ENCODE measurements around the gene RBM20.

Gene RBM20

DNA sequence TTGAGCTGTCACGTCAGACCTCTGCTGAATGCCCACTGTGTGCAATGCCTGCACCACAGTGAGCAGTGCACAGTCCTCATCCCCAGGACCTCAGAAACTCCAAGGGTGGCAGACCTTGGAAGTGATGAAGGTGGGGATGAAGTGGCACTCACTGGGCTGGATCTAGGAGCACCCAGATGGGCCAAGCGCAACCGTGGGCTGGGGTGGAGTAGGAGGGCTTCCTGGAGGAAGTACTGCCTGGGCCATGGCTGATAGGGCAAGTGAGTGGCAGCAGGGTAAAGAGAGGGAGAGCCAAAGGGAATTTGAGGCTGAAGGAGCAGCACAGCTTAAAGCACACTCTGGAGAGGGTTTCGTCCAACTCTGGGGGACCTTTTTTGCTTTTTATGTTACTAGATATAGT lies 52.3 kb downstream of the RBM20 start:
- Histone ChIP-seq H3K27ac (ENCODE audit: low read depth, low read length) (no peak overlapping the region), H2AK5ac (ENCODE audit: low read length) (no peak overlapping the region), H3K79me2 (ENCODE audit: control insufficient read depth, insufficient read depth, low read length) (no peaks in the 10 kb centered on the region), H4K8ac (ENCODE audit: low read depth, low read length) (no peak overlapping the region), H3K56ac (ENCODE audit: low read length) (peak overlapping the region; percentile 28), H3K79me1 (ENCODE audit: low read length) (no peaks in the 10 kb centered on the region), H3K4ac (ENCODE audit: low read depth, low read length) (no peak overlapping the region), H3K36me3 (ENCODE audit: control insufficient read depth, insufficient read depth, low read length) (no peaks in the 10 kb centered on the region), H3K4me1 (ENCODE audit: control insufficient read depth, low read depth, low read length) (peaks cover 10% of the 10 kb centered on the region), H2BK120ac (ENCODE audit: low read depth, low read length) (no peak overlapping the region), H3K27me3 (ENCODE audit: insufficient read depth, low read length, poor library complexity) (no peaks in the 10 kb centered on the region), H3K4me2 (ENCODE audit: low read length) (no peak overlapping the region), H3K18ac (ENCODE audit: low read length) (no peak overlapping the region), H3K9ac (ENCODE audit: low read length) (no peak overlapping the region), H2BK5ac (ENCODE audit: low read length) (no peak overlapping the region), H2BK15ac (replicated peaks; ENCODE audit: low read depth) (no peak overlapping the region), H3K23ac (ENCODE audit: low read length) (no peak overlapping the region), H3K4me3 (ENCODE audit: low read length) (no peak overlapping the region), H4K5ac (ENCODE audit: low read length) (no peak overlapping the region)
- DNase-seq = no peak
- WGBS (ENCODE audit: extremely low coverage, insufficient coverage, low lambda C conversion rate) = no CpG with 5 or more reads among the region's 4 CpGs

DNA sequence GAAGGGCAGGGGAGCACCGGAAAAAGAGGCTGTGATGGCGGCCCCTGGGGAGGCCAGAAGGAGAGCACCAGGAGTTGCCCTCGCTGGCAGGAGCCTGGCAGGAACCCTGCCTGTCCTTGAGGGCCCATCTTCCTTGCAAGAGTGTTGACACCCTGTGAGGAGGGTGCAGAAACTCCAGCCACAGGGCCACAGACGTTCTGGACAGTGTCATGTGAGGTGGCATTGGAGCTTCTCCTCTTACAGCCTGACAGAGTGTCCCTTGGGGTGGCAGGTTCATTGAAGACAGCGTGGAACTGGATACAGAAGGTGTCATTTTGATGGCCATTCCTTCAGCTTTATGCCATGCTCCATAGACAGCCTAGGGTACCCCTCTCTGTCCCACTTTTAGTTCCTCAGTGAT lies 54.2 kb downstream of the RBM20 start:
- H4K5ac ChIP-seq (ENCODE audit: low read length) = no peak overlapping the region
- no peak overlapping the region for H3K18ac ChIP-seq (ENCODE audit: low read length)
- no peak overlapping the region for H2BK5ac ChIP-seq (ENCODE audit: low read length)
- H3K4ac ChIP-seq (ENCODE audit: low read depth, low read length) = peak overlapping the region; percentile 46
- peaks cover 17% of the 10 kb centered on the region for H3K4me1 ChIP-seq (ENCODE audit: control insufficient read depth, low read depth, low read length)
- no peak overlapping the region for H3K4me3 ChIP-seq (ENCODE audit: low read length)
- H3K79me2 ChIP-seq (ENCODE audit: control insufficient read depth, insufficient read depth, low read length) = no peaks in the 10 kb centered on the region
- H4K8ac ChIP-seq (ENCODE audit: low read depth, low read length) = no peak overlapping the region
- no peak overlapping the region for H3K23ac ChIP-seq (ENCODE audit: low read length)
- H3K36me3 ChIP-seq (ENCODE audit: control insufficient read depth, insufficient read depth, low read length) = no peaks in the 10 kb centered on the region
- no peaks in the 10 kb centered on the region for H3K79me1 ChIP-seq (ENCODE audit: low read length)
- peak overlapping the region; percentile 8 for H3K56ac ChIP-seq (ENCODE audit: low read length)
- H2BK120ac ChIP-seq (ENCODE audit: low read depth, low read length) = no peak overlapping the region
- H2BK15ac ChIP-seq (replicated peaks; ENCODE audit: low read depth) = no peak overlapping the region
- no peaks in the 10 kb centered on the region for H3K27me3 ChIP-seq (ENCODE audit: insufficient read depth, low read length, poor library complexity)
- DNase-seq = no peak
- no peak overlapping the region for H3K4me2 ChIP-seq (ENCODE audit: low read length)
- WGBS (ENCODE audit: extremely low coverage, insufficient coverage, low lambda C conversion rate) = no CpG with 5 or more reads among the region's 5 CpGs
- H2AK5ac ChIP-seq (ENCODE audit: low read length) = no peak overlapping the region
- no peak overlapping the region for H3K9ac ChIP-seq (ENCODE audit: low read length)
- H3K27ac ChIP-seq (ENCODE audit: low read depth, low read length) = no peak overlapping the region

- no peaks in the 10 kb centered on the region for H3K79me1 ChIP-seq (ENCODE audit: low read length)
- H2BK120ac ChIP-seq (ENCODE audit: low read depth, low read length) = no peak overlapping the region
- H2BK15ac ChIP-seq (replicated peaks; ENCODE audit: low read depth) = no peak overlapping the region
- H3K36me3 ChIP-seq (ENCODE audit: control insufficient read depth, insufficient read depth, low read length) = no peaks in the 10 kb centered on the region
- no peak overlapping the region for H4K5ac ChIP-seq (ENCODE audit: low read length)
- DNase-seq = no peak
- no peak overlapping the region for H3K56ac ChIP-seq (ENCODE audit: low read length)
- H3K4me1 ChIP-seq (ENCODE audit: control insufficient read depth, low read depth, low read length) = peaks cover 17% of the 10 kb centered on the region
- no peaks in the 10 kb centered on the region for H3K27me3 ChIP-seq (ENCODE audit: insufficient read depth, low read length, poor library complexity)
- H3K4ac ChIP-seq (ENCODE audit: low read depth, low read length) = no peak overlapping the region
- no peak overlapping the region for H4K8ac ChIP-seq (ENCODE audit: low read depth, low read length)
- H3K4me2 ChIP-seq (ENCODE audit: low read length) = no peak overlapping the region
- H2BK5ac ChIP-seq (ENCODE audit: low read length) = no peak overlapping the region
- H3K18ac ChIP-seq (ENCODE audit: low read length) = no peak overlapping the region
- H3K27ac ChIP-seq (ENCODE audit: low read depth, low read length) = no peak overlapping the region
- H3K9ac ChIP-seq (ENCODE audit: low read length) = no peak overlapping the region
- H2AK5ac ChIP-seq (ENCODE audit: low read length) = no peak overlapping the region
- no CpG with 5 or more reads among the region's 6 CpGs for WGBS (ENCODE audit: extremely low coverage, insufficient coverage, low lambda C conversion rate)
- H3K79me2 ChIP-seq (ENCODE audit: control insufficient read depth, insufficient read depth, low read length) = no peaks in the 10 kb centered on the region
- H3K4me3 ChIP-seq (ENCODE audit: low read length) = no peak overlapping the region
- no peak overlapping the region for H3K23ac ChIP-seq (ENCODE audit: low read length)
Measured at GRCh38 chr10:110698782-110699201, 54.7 kb downstream of the RBM20 start.

DNA sequence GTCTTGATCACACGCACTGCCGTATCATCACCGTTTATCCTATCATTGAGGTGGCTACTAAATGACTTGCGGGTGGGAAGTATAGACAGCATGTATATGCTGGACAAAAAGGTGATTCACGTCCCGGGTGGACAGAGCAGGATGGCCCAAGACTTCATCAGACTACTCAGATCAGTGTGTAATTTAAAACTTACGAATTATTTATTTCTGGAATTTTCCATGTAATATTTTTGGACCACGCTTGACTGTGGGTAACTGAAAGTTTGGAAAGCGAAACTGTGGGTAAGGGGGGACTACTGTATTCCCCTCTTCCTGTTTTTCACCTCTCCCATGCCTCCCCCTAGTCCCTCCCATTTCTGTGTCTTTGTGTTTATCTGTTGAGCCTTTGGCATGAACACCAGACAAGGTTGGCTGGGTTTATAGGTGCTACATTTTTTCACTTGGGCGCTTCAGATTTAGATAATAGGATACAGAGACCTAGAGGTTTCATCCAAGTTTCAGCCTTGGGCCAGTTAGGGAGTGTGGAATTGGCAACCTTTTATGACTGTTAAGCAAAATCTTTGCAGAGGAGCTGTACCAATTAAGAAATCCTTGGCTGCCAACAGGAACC lies 55.8 kb downstream of the RBM20 start:
- peak overlapping the region; percentile 45 for H3K56ac ChIP-seq (ENCODE audit: low read length)
- H3K79me1 ChIP-seq (ENCODE audit: low read length) = no peaks in the 10 kb centered on the region
- H3K4ac ChIP-seq (ENCODE audit: low read depth, low read length) = peak overlapping the region; percentile 56
- no peak overlapping the region for H3K4me3 ChIP-seq (ENCODE audit: low read length)
- H4K5ac ChIP-seq (ENCODE audit: low read length) = peak overlapping the region; percentile 92
- peak overlapping the region; percentile 66 for H2BK120ac ChIP-seq (ENCODE audit: low read depth, low read length)
- peak overlapping the region; percentile 82 for H3K18ac ChIP-seq (ENCODE audit: low read length)
- no peaks in the 10 kb centered on the region for H3K36me3 ChIP-seq (ENCODE audit: control insufficient read depth, insufficient read depth, low read length)
- no peaks in the 10 kb centered on the region for H3K27me3 ChIP-seq (ENCODE audit: insufficient read depth, low read length, poor library complexity)
- no peaks in the 10 kb centered on the region for H3K79me2 ChIP-seq (ENCODE audit: control insufficient read depth, insufficient read depth, low read length)
- H3K4me1 ChIP-seq (ENCODE audit: control insufficient read depth, low read depth, low read length) = peaks cover 17% of the 10 kb centered on the region
- H3K23ac ChIP-seq (ENCODE audit: low read length) = no peak overlapping the region
- H2BK15ac ChIP-seq (replicated peaks; ENCODE audit: low read depth) = no peak overlapping the region
- H3K4me2 ChIP-seq (ENCODE audit: low read length) = no peak overlapping the region
- DNase-seq = peak; percentile 71
- peak overlapping the region; percentile 58 for H4K8ac ChIP-seq (ENCODE audit: low read depth, low read length)
- peak overlapping the region; percentile 72 for H3K27ac ChIP-seq (ENCODE audit: low read depth, low read length)
- WGBS (ENCODE audit: extremely low coverage, insufficient coverage, low lambda C conversion rate) = no CpG with 5 or more reads among the region's 10 CpGs
- H3K9ac ChIP-seq (ENCODE audit: low read length) = no peak overlapping the region
- H2BK5ac ChIP-seq (ENCODE audit: low read length) = peak overlapping the region; percentile 64
- peak overlapping the region; percentile 86 for H2AK5ac ChIP-seq (ENCODE audit: low read length)

DNA sequence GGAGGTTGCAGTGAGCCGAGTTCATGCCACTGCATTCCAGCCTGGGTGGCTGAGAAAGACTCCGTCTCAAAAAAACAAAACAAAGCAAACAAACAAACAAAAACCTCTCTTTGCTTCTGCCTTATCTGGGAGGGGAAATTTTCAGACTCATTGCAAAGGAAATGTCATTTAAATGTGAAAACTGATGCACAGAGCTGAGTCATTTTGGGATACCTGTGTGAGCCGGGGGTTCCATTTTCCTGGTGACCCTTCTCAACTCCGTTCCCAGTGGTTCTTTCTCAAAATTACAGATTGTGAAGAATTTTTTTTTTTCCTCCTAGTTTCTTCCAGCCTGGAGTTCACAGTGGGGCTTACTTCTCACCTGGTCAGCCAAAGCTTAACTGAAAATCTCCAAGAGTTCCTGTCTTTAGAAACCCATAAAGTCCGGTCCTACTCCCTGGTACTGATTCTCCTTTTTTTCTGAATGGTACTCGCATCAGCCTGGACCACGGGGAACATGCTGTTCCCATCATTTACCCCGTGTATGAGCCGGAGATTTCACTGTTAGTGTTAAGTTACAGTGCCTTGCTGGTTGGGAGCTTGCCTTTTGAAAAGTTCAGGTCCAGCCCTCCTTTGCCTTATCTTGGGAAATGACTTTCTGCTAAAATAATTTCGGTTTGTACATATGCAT lies 56.9 kb downstream of the RBM20 start:
- Histone ChIP-seq H3K4ac (ENCODE audit: low read depth, low read length) (peak overlapping the region; percentile 65), H3K36me3 (ENCODE audit: control insufficient read depth, insufficient read depth, low read length) (no peaks in the 10 kb centered on the region), H3K27ac (ENCODE audit: low read depth, low read length) (peak overlapping the region; percentile 90), H2BK5ac (ENCODE audit: low read length) (peak overlapping the region; percentile 72), H2AK5ac (ENCODE audit: low read length) (no peak overlapping the region), H3K4me3 (ENCODE audit: low read length) (no peak overlapping the region), H3K9ac (ENCODE audit: low read length) (no peak overlapping the region), H2BK15ac (replicated peaks; ENCODE audit: low read depth) (no peak overlapping the region), H3K56ac (ENCODE audit: low read length) (peak overlapping the region; percentile 52), H4K5ac (ENCODE audit: low read length) (no peak overlapping the region), H2BK120ac (ENCODE audit: low read depth, low read length) (peak overlapping the region; percentile 97), H4K8ac (ENCODE audit: low read depth, low read length) (no peak overlapping the region), H3K4me1 (ENCODE audit: control insufficient read depth, low read depth, low read length) (peaks cover 17% of the 10 kb centered on the region), H3K23ac (ENCODE audit: low read length) (no peak overlapping the region), H3K18ac (ENCODE audit: low read length) (peak overlapping the region; percentile 82), H3K27me3 (ENCODE audit: insufficient read depth, low read length, poor library complexity) (no peaks in the 10 kb centered on the region), H3K79me1 (ENCODE audit: low read length) (no peaks in the 10 kb centered on the region), H3K4me2 (ENCODE audit: low read length) (no peak overlapping the region), H3K79me2 (ENCODE audit: control insufficient read depth, insufficient read depth, low read length) (no peaks in the 10 kb centered on the region)
- no peak for DNase-seq
- no CpG with 5 or more reads among the region's 10 CpGs for WGBS (ENCODE audit: extremely low coverage, insufficient coverage, low lambda C conversion rate)
